Subcutaneous abdominal adipose tissue (tissue), 5 donors: ENCODE results near the gene GPX2.

Experiments
- H3K27ac ChIP-seq: one replicate; pipeline ENCODE4 v1.7.0; 2013; ENCODE audit warnings: low read depth, mild to moderate bottlenecking, inconsistent platforms, low read length, moderate library complexity
- H3K27me3 ChIP-seq, 5 donors: one replicate each; pipeline ENCODE4 v1.7.0; 2013; ENCODE audit warnings: low read length in 5 of 5, inconsistent platforms in 1 of 5; ENCODE audit not compliant: control insufficient read depth in 5 of 5, insufficient read depth in 4 of 5
- H3K36me3 ChIP-seq, 5 donors: one replicate each; pipeline ENCODE4 v1.7.0; 2013; ENCODE audit warnings: low read length in 5 of 5; ENCODE audit not compliant: control insufficient read depth in 5 of 5, insufficient read depth in 5 of 5
- H3K4me1 ChIP-seq, 5 donors: one replicate each; pipeline ENCODE4 v1.7.0; 2013; ENCODE audit warnings: low read length in 5 of 5, mild to moderate bottlenecking in 3 of 5, moderate library complexity in 1 of 5; ENCODE audit not compliant: control insufficient read depth in 5 of 5, insufficient read depth in 5 of 5
- H3K4me3 ChIP-seq, 5 donors: one replicate each; pipeline ENCODE4 v1.7.0; 2013; ENCODE audit warnings: low read length in 5 of 5, low read depth in 1 of 5
- H3K9ac ChIP-seq, 5 donors: one replicate each; pipeline ENCODE4 v1.7.0; 2013; ENCODE audit warnings: low read length in 5 of 5, mild to moderate bottlenecking in 4 of 5, moderate library complexity in 3 of 5
- H3K9me3 ChIP-seq, 5 donors: one replicate each; pipeline ENCODE4 v1.7.0; 2013; ENCODE audit warnings: low read length in 5 of 5; ENCODE audit not compliant: control insufficient read depth in 5 of 5
- donor health status: healthy.
- donor health status: healthy.
- donor health status: healthy.
- donor health status: healthy.
- donor health status: healthy.

The GPX2 gene

GRCh38 chr14:64963611-64964010 is 21.1 kb upstream of the GPX2 start:
- Histone ChIP-seq H3K4me1 (no peaks in the 10 kb centered on the region), H3K27me3 (no peaks in the 10 kb centered on the region), H3K9me3 (no peaks in the 10 kb centered on the region), H3K27ac (no peak overlapping the region), H3K36me3 (peaks cover 0 to 2% (median 0%) of the 10 kb centered on the region in 5 donors), H3K9ac (no peak overlapping the region), H3K4me3 (no peak overlapping the region)

GRCh38 chr14:64960762-64961276 is 18.3 kb upstream of the GPX2 start:
- peaks cover 0 to 6% (median 0%) of the 10 kb centered on the region in 5 donors for H3K4me1 ChIP-seq
- H3K27ac ChIP-seq: no peak overlapping the region
- no peaks in the 10 kb centered on the region for H3K27me3 ChIP-seq
- H3K36me3 ChIP-seq: peaks cover 0 to 2% (median 0%) of the 10 kb centered on the region in 5 donors
- no peaks in the 10 kb centered on the region for H3K9me3 ChIP-seq
- no peak overlapping the region for H3K9ac ChIP-seq
- no peak overlapping the region for H3K4me3 ChIP-seq

DNA sequence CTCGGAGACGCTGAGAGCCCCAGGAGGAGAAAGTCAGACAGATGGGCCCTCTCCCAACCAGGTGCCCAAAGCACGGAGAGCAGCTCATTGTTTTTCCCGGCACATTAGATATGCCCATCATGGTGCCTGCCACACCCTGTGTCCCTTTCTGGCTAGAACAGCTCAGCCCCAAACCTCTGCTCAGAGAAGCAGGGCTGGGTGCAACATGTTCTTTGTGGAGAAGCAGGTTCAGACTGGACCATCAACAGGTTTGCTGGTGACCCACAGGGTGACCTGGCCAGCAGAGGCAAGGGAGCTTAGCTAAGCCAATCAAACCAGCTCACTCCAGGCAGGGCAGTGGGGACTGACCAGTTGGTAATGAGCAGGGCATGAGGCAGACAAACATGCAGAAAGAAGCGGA is 16.2 kb upstream of the GPX2 start:
- Histone ChIP-seq H3K9me3 (no peaks in the 10 kb centered on the region), H3K4me1 (peaks cover 0 to 6% (median 0%) of the 10 kb centered on the region in 5 donors), H3K27ac (no peak overlapping the region), H3K27me3 (no peaks in the 10 kb centered on the region), H3K9ac (no peak overlapping the region), H3K4me3 (no peak overlapping the region), H3K36me3 (peaks cover 0 to 6% (median 0%) of the 10 kb centered on the region in 5 donors)

DNA sequence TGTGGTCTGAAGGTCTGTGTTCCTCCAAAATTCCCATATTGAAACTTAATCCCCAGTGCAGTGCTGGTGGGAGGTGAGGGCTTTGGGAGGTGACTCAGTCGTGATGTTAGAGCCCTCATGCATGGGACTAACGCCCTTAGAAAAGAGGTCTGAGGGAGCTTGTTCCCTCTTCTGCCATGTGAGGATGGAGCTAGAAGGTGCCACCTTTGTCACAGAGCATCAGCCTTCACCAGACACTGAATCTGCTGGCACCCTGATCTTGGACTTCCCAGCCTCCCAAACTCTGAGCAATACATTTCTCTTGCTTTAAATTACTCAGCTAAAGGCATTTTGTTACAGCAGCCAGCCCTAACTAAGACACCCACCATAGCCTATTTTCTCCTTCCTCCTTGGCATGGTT is 15.7 kb upstream of the GPX2 start:
- no peak overlapping the region for H3K4me3 ChIP-seq
- H3K27ac ChIP-seq: no peak overlapping the region
- H3K9me3 ChIP-seq: no peaks in the 10 kb centered on the region
- no peaks in the 10 kb centered on the region for H3K27me3 ChIP-seq
- H3K36me3 ChIP-seq: peaks cover 0 to 6% (median 2%) of the 10 kb centered on the region in 5 donors
- no peak overlapping the region for H3K9ac ChIP-seq
- H3K4me1 ChIP-seq: peaks cover 0 to 6% (median 0%) of the 10 kb centered on the region in 5 donors

GRCh38 chr14:64956697-64957406 is 14.3 kb upstream of the GPX2 start:
- Histone ChIP-seq H3K27me3 (no peaks in the 10 kb centered on the region), H3K4me1 (peaks cover 0 to 6% (median 0%) of the 10 kb centered on the region in 5 donors), H3K9me3 (no peaks in the 10 kb centered on the region), H3K27ac (no peak overlapping the region), H3K36me3 (peaks cover 0 to 6% (median 2%) of the 10 kb centered on the region in 5 donors), H3K4me3 (no peak overlapping the region), H3K9ac (no peak overlapping the region)

GRCh38 chr14:64955297-64955696 is 12.8 kb upstream of the GPX2 start:
- Histone ChIP-seq H3K4me3 (no peak overlapping the region), H3K27ac (no peak overlapping the region), H3K9ac (no peak overlapping the region), H3K36me3 (peaks cover 0 to 14% (median 2%) of the 10 kb centered on the region in 5 donors), H3K4me1 (peaks cover 0 to 6% (median 0%) of the 10 kb centered on the region in 5 donors), H3K9me3 (no peaks in the 10 kb centered on the region), H3K27me3 (no peaks in the 10 kb centered on the region)

DNA sequence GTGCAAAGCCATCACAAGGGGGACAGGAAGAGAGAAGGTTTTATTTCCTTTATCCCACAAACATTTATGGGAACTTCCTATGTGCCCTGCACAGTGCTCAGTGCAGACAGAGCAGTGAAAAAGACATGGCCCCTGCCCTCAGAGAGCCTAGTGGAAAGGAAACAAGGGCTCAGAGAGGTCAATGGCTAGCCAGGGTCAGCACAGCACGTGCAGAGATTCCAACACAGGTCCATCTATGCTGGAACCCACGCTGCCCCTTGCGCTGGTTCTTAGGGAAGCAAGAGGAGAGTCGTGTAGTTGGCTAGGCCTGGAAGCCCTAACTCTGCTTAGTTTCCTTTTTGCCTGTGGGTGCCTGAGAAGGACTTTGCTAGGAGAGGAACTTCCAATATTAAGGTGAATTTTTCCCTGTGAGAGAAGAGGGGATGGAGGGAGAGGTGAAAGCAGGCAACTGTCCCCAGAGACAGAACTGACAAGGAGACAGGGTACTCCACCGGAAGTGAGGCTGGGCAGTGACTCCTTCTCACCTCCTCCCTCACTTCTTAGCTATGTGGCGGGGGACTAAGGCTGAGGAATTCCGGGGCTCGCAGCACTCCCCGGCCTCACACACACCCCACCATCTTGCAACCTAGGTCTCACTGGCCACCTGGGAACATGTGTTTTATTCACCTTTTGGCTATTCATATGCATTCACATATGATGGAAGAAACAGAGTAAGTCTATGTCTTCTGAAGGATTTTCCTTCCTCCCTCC is 12.1 kb upstream of the GPX2 start:
- no peak overlapping the region for H3K27ac ChIP-seq
- no peak overlapping the region for H3K4me3 ChIP-seq
- H3K36me3 ChIP-seq: peaks cover 0 to 20% (median 2%) of the 10 kb centered on the region in 5 donors
- H3K9ac ChIP-seq: no peak overlapping the region
- H3K4me1 ChIP-seq: peaks cover 0 to 6% (median 0%) of the 10 kb centered on the region in 5 donors
- H3K9me3 ChIP-seq: no peaks in the 10 kb centered on the region
- H3K27me3 ChIP-seq: no peaks in the 10 kb centered on the region

DNA sequence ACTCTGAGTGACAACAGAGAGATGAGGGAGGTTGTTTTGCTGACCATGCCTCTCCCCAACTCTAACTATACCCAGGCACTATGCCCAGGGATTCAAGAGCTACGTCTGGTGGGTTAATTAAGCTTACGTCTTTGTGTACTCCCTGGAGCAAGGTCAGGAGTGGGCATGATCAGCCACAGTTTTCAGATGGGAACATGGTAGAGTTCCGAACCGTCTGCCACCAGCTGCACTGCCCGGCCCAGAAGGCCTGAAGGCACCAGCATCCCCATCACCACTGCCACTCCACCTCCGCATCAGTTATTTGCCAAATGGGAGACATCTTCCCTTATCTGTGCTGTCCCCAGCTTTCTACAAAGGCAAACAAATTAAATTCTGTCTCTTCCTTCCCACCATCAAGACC is 11.1 kb upstream of the GPX2 start:
- H3K36me3 ChIP-seq: peaks cover 0 to 23% (median 2%) of the 10 kb centered on the region in 5 donors
- no peak overlapping the region for H3K27ac ChIP-seq
- no peaks in the 10 kb centered on the region for H3K9me3 ChIP-seq
- peaks cover 0 to 6% (median 0%) of the 10 kb centered on the region in 5 donors for H3K4me1 ChIP-seq
- H3K27me3 ChIP-seq: no peaks in the 10 kb centered on the region
- H3K9ac ChIP-seq: no peak overlapping the region
- no peak overlapping the region for H3K4me3 ChIP-seq

GRCh38 chr14:64953310-64953654 is 10.7 kb upstream of the GPX2 start:
- Histone ChIP-seq H3K27me3 (no peaks in the 10 kb centered on the region), H3K9me3 (no peaks in the 10 kb centered on the region), H3K27ac (no peak overlapping the region), H3K4me3 (no peak overlapping the region), H3K36me3 (peaks cover 0 to 27% (median 4%) of the 10 kb centered on the region in 5 donors), H3K9ac (no peak overlapping the region), H3K4me1 (peaks cover 0 to 6% (median 0%) of the 10 kb centered on the region in 5 donors)
